NCI-H128 (cell line): Measurements from ENCODE around the gene NCMAP.

Experiments
- DNase-seq: peaks from one replicate; lab custom pipeline; 2025; ENCODE audit not compliant: unreplicated experiment; lab: John Stamatoyannopoulos, UW

The NCMAP gene

DNA sequence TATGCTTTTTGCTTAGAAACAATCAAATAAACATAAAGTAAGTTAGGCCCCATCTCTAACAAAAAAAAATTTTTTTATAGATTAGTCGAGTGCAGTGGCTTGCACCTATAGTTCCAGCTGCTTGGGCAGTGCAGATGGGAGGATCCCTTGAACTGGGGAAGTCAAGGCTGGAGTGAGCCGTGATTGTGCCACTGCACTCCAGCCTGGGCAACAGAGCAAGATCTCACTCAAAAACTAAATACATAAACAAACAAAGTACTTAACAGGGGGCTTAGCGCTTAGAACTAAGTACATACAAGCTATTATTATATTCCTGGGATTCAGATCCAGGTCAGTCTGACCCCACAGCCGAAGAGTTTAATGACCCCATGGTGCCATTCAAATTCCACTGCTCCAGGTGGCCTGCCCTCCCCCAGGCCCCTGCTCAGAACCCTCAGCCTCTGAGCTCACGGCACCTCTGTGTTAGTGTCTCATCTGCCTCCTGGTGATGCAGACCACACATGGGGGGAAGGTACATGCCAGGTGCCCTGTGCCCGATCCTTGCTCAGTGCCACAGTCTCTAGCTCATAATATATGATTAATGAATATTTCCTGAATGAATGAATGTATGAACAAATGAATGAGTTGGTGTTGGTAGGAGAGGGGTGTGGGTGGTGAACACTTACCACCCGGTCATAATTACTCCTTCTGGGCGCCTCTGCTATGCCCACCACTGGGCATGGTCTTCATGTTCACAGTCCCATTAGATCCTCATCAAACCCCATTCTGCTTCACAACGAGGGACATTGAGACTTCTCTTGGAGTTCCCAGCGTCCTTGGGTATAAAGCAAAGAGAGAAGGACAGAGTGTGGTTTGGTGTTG lies 14.6 kb downstream of the NCMAP start:
- no peak for DNase-seq

DNA sequence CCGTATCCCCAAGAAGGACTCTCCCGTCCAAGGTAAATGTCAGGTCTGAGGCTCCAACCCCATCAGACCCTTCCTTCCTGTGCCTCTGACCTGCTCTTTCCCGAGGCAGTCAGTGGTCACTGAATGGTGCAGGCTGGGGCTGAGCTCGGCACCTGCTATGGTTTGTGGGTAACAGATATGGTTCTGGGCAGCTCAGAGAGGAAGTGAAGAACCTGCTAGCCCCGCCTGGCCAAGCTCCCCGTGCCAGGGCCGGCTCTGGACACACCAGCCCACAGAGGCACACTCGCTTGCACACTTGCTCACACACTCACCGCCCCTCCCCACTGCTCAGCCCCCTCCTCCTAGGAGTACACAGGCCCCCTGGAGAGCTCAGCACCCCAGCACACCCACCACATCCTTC lies 16.4 kb downstream of the NCMAP start:
- no peak for DNase-seq

GRCh38 chr1:24575905-24576587 lies 20.2 kb downstream of the NCMAP start:
- no peak for DNase-seq

- DNase-seq: no peak
Observed at GRCh38 chr1:24578846-24579245, 23.0 kb downstream of the NCMAP start.

DNA sequence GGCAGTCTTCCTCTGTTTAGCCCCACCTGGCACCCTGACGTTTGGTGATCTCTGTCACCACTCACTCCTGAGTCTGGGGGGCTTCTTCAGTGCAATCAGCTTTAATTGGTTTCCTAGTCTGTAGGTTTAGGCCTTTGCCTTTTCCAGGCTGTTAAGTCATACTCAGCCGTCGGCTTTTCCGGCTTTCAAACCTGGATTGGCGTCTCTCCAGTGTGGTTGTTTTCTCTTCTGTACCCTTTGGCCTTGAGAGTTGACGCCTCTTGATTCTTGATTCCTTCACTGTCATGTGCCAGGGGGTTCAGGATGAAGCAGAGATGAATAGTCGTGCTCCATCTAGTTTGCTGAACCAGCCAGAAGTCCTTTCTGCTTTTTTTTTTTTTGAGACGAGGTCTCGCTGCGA lies 24.9 kb downstream of the NCMAP start:
- no peak for DNase-seq

- DNase-seq: no peak
Observed at GRCh38 chr1:24584171-24584647, 28.3 kb downstream of the NCMAP start.

GRCh38 chr1:24586119-24586518 lies 30.2 kb downstream of the NCMAP start:
- DNase-seq: no peak

DNA sequence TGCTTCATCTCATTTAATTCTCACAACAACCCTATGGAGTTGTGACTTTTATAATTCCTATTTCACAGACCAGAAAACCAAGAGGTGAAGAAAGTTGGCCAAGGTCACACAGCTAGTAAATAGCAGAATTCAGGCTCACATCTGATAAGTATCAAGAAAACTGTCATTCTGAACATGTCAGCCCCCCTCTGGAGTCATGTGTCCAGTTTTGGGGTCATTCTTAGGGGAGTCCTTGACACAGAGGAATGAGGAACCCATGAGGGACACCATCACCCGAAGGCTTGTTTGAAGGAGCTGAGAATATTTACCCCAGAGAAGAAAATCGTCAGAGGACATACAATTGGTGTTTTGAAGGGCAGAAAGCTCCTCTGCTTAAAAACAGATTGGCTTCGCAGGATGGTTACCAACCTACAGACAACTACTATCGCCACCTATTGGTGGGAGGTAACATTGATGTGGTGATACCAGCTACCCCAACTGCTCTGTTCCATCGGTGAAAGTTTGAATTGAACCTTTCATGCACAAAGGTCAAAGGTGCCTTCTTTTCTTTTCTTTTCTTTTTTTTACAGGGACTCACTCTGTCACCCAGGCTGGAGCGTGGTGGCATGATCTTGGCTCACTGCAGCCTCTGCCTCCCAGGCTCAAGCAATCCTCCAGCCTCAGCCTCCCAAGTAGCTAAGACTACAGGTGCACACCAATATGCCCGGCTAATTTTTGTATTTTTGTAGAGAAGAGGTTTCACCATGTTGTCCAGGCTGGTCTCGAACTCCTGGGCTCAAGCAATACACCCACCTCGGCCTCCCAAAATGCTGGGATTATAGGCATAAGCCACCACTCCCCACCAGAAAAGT lies 31.3 kb downstream of the NCMAP start:
- DNase-seq: peak; percentile 20

DNA sequence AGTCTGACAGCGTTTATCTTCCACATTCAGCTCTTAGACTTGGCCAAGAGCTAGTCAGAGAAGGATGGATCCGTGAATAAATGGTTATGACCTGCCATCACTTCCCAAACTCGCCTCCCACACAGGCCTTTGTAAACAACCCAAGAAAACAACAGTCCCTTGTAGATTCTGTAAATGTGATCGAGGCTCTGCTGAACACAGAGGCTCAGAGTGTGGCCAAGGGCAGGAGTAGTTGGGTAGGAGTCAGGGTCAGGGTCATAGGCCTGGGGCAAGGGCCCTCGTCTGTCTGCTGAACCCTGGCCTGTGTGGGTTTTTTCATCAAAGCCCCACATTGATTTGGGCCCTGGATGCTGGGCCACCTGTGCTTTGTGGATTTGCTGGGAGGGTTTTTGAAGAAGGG lies 32.7 kb downstream of the NCMAP start:
- DNase-seq: no peak

DNA sequence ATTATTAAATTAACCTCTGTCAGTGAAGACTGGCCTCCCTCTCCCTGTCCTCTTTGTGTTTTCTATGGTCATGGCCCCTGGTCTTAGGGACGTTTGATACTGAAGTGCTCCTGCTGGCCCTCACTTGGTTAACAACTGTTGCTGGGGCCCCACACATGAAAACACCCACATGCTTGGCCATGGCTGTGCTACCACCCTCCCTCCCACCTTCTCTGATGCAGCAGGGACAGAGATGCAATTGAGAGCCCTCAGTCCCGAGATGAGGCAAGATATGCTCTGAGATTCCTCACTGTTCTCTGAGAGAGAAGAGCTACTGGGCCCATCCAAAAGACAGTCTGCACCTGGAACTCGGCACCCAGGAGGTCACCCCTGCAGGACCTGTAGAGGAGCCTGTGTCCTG lies 33.3 kb downstream of the NCMAP start:
- DNase-seq: no peak

- no peak for DNase-seq
Observed at GRCh38 chr1:24591781-24592180, 35.9 kb downstream of the NCMAP start.

DNA sequence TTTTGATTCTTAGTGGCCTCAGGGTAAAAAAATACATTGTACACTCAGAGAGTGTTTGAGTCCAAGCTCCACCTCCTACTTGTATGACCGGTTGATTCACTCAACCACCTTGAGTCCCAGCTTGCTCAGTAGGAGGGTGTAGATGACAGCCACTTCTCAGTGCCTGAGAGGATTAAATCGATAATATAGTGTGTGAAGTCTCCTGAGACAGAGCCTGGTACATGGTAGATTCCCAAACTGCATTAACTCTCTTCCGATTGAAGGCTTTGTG lies 38.4 kb downstream of the NCMAP start:
- no peak for DNase-seq

- DNase-seq: no peak
Observed at GRCh38 chr1:24596401-24596880, 40.6 kb downstream of the NCMAP start.

- no peak for DNase-seq
Observed at GRCh38 chr1:24599265-24599664, 43.4 kb downstream of the NCMAP start.

DNA sequence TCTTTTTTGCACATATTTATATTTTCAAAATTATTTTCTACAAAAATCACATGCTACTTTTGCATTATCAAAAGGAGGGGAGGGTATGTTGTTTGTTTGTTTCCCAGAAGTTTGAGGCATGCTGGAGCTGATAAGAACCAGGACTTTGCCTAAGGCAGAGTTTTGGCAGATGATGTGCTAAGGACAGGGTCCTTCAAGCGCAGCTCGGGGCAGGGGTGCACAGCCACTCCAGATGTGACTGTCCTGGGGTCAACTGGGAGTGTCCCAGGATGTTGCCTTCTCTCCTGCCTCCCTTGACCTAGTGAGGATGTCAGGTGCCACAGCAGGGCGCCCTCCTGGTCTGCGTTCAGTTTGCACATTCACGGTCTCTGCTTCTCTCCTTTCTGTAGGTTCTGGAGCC lies 44.7 kb downstream of the NCMAP start:
- no peak for DNase-seq

GRCh38 chr1:24605534-24606295 lies 49.8 kb downstream of the NCMAP start:
- no peak for DNase-seq

GRCh38 chr1:24606296-24606605 lies 50.4 kb downstream of the NCMAP start:
- DNase-seq: no peak

GRCh38 chr1:24606621-24607020 lies 50.7 kb downstream of the NCMAP start:
- DNase-seq: no peak

DNA sequence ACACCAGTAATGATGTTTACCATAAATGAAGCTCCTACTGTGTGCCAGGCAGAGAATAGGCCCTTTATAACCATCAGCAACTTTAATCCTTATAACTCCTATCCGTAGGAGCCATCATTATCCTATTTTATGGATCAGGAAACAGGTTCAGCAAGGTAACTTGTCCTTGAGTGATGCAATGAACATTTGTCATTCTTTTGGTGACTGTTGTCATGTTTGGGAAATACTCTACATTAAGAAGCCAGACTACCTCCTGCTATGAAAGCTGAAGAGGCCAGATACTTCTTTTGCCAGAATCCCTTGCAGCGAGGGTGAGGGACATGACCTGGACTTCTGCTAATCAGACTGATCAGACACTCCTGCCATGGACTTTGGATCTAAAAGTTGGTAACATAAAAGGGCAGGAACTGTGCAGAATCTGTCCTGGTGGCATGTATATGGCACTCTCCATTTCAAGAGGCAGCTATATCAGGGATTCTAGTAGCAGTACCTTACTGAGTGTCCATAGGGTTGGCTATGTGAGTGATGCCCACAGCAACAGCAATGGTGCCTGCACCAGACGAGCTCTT lies 54.1 kb downstream of the NCMAP start:
- no peak for DNase-seq

GRCh38 chr1:24619376-24619775 lies 63.5 kb downstream of the NCMAP start:
- no peak for DNase-seq

GRCh38 chr1:24620678-24621077 lies 64.8 kb downstream of the NCMAP start:
- DNase-seq: no peak
